GM13977 (cell line): ENCODE results near the gene FAM193A.
"Not testable (repeated sequence)": the region's sequence is repeated elsewhere in the genome, so short reads cannot be mapped to it uniquely, and the experiment has no call there.

Source experiments
- DNase-seq: peaks from one replicate; pipeline ENCODE4 v3.0.0; 2012; ENCODE audit warnings: low spot score
- in situ Hi-C: fragments of 300-500 bp; cut with MboI; formaldehyde crosslinking; loops from one replicate; pipeline ENCODE4 v1.12.0; 2022; ENCODE audit warnings: low sequenced_read_pairs, low pct_unique_long_range_greater_than_20kb, mixed read lengths, inconsistent platforms; ENCODE audit not compliant: unreplicated experiment
- TF ChIP-seq, protein P1 (sequence below): IDR thresholded peaks from 2 replicates; pipeline ENCODE4 v1.5.1; 2012; ENCODE audit warnings: mild to moderate bottlenecking, control low read depth; ENCODE audit not compliant: insufficient read depth; ENCODE audit errors: extremely low read depth, missing control alignments

Gene FAM193A

DNA sequence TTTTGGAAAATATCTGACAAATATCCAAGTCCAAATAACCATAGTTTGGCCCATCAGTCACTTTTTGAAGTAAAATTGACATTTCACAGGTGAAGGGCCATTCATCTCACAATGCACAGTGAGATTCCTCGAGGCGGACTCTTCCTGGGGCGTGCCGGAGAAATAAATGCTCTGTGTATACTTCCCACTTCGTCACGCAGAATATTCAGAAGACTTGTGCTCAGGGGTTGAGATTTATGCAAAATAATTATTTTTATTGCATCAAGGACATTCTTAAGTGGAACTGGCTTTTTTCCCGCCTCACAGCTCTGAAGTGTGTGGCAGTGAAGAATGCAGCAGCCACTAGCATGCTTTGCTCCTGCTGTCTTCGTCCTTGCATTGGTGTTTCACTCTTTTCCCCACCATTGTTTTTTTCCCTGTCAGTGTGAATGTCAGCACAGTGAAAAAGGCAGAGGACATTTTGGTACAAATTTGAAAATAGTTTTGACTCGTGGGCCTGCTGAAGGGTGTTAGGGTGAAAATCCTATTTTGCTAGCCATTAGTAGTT, 70.6 kb downstream of the FAM193A start:
- TF ChIP-seq, protein P1, sequence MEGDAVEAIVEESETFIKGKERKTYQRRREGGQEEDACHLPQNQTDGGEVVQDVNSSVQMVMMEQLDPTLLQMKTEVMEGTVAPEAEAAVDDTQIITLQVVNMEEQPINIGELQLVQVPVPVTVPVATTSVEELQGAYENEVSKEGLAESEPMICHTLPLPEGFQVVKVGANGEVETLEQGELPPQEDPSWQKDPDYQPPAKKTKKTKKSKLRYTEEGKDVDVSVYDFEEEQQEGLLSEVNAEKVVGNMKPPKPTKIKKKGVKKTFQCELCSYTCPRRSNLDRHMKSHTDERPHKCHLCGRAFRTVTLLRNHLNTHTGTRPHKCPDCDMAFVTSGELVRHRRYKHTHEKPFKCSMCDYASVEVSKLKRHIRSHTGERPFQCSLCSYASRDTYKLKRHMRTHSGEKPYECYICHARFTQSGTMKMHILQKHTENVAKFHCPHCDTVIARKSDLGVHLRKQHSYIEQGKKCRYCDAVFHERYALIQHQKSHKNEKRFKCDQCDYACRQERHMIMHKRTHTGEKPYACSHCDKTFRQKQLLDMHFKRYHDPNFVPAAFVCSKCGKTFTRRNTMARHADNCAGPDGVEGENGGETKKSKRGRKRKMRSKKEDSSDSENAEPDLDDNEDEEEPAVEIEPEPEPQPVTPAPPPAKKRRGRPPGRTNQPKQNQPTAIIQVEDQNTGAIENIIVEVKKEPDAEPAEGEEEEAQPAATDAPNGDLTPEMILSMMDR = no peak
- in situ Hi-C loops = no loop called here
- DNase-seq = no peak

- no peak for DNase-seq
- in situ Hi-C loops = no loop called here
- TF ChIP-seq, protein P1 = no peak
Measured at GRCh38 chr4:2607822-2608221, 71.4 kb downstream of the FAM193A start.

GRCh38 chr4:2608291-2608690, 71.8 kb downstream of the FAM193A start:
- in situ Hi-C loops = no loop called here
- TF ChIP-seq, protein P1 = no peak
- DNase-seq = no peak

GRCh38 chr4:2615821-2616220, 79.4 kb downstream of the FAM193A start:
- DNase-seq = no peak
- TF ChIP-seq, protein P1 = no peak
- in situ Hi-C loops = no loop called here

- TF ChIP-seq, protein P1 = no peak
- in situ Hi-C loops = no loop called here
- DNase-seq = no peak
Measured at GRCh38 chr4:2617955-2618354, 81.5 kb downstream of the FAM193A start.

GRCh38 chr4:2618729-2619128, 82.3 kb downstream of the FAM193A start:
- in situ Hi-C loops, DNase-seq: not testable (repeated sequence)

DNA sequence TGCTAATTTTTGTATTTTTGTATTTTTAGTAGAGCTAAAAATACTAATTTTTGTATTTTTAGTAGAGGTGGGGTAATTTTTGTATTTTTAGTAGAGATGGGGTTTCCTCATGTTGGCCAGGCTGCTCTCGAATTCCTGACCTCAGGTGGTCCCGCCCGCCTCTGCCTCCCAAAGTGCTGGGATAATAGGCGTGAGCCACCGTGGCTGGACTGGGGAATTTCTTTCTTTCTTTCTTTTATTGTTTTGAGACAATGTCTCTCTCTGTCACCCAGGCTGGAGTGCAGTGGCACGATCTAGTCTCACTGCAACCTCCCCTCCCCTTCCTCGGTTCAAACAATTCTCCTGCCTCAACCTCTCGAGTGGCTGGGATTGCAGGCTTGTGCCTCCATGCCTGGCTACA, 83.0 kb downstream of the FAM193A start:
- DNase-seq = no peak
- in situ Hi-C loops = no loop called here
- TF ChIP-seq, protein P1 = no peak
